HG02759 (cell line): Measurements from ENCODE around the gene MTMR3.

Experiments used
- ATAC-seq: cut with Tn5 transposase; IDR thresholded peaks from one replicate; pipeline ENCODE4 v1.9.1; 2021; ENCODE audit warnings: mild to moderate bottlenecking, moderate library complexity; ENCODE audit not compliant: unreplicated experiment

Gene MTMR3

GRCh38 chr22:29914165-29914564 is 31.2 kb downstream of the MTMR3 start:
- no peak for ATAC-seq

- no peak for ATAC-seq
Observed at GRCh38 chr22:29914991-29915533, 32.1 kb downstream of the MTMR3 start.

- ATAC-seq = no peak
Observed at GRCh38 chr22:29916007-29916544, 33.1 kb downstream of the MTMR3 start.

GRCh38 chr22:29917052-29917902 is 34.3 kb downstream of the MTMR3 start:
- ATAC-seq = no peak

- ATAC-seq = no peak
Observed at GRCh38 chr22:29925402-29925801, 42.4 kb downstream of the MTMR3 start.

- no peak for ATAC-seq
Observed at GRCh38 chr22:29926057-29926456, 43.1 kb downstream of the MTMR3 start.

GRCh38 chr22:29932136-29932535 is 49.2 kb downstream of the MTMR3 start:
- ATAC-seq = no peak

- ATAC-seq = no peak
Observed at GRCh38 chr22:29933619-29934018, 50.6 kb downstream of the MTMR3 start.

- no peak for ATAC-seq
Observed at GRCh38 chr22:29934596-29934995, 51.6 kb downstream of the MTMR3 start.

- ATAC-seq = no peak
Observed at GRCh38 chr22:29936186-29936585, 53.2 kb downstream of the MTMR3 start.

- ATAC-seq = no peak
Observed at GRCh38 chr22:29937940-29938693, 55.1 kb downstream of the MTMR3 start.

GRCh38 chr22:29940526-29940925 is 57.6 kb downstream of the MTMR3 start:
- ATAC-seq = no peak

GRCh38 chr22:29944339-29944738 is 61.4 kb downstream of the MTMR3 start:
- ATAC-seq = no peak

- ATAC-seq = no peak
Observed at GRCh38 chr22:29945435-29945834, 62.5 kb downstream of the MTMR3 start.

GRCh38 chr22:29946220-29946619 is 63.2 kb downstream of the MTMR3 start:
- ATAC-seq = no peak

- ATAC-seq = no peak
Observed at GRCh38 chr22:29947410-29948384, 64.7 kb downstream of the MTMR3 start.

GRCh38 chr22:29948385-29948769 is 65.4 kb downstream of the MTMR3 start:
- ATAC-seq = no peak

- no peak for ATAC-seq
Observed at GRCh38 chr22:29949872-29950271, 66.9 kb downstream of the MTMR3 start.

GRCh38 chr22:29951791-29952413 is 68.9 kb downstream of the MTMR3 start:
- ATAC-seq = no peak
